ENCODE measurements around the gene UBA6. TPM values are rescaled to one million over a fixed set of nuclear protein-coding genes. Genes with fewer than 3 reads are reported as not detected.

UBA6 gene
- total and polyA plus RNA-seq, 8 donors: 2.0 to 253 (median 11.7) TPM

DNA sequence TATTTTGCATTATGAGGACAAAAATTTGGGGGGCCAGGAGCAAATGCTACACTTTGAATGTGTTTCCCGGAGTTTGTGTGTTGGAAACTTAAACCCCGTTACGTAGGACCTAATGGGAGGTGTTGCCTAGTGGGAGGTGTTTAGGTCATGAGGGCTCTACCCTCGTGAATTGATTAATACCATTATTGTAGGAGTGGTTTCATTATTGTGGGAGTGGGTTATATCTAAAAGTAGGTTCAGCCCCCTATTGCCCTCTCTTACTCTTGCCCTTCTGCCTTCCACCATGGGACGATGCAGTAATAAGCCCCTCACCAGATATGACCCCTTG, 15.5 kb downstream of the UBA6 start:
- Histone ChIP-seq H3K36me3 (peaks cover 4 to 37% (median 17%) of the 10 kb centered on the region in 4 donors), H3K27ac (no peak overlapping the region), H3K27me3 (no peaks in the 10 kb centered on the region), H3K4me3 (no peak overlapping the region), H3K9me3 (no peaks in the 10 kb centered on the region), H3K4me1 (no peaks in the 10 kb centered on the region)
- intact Hi-C loops (cut with DNase I; ENCODE audit: low total_unique reads): no loop called here
- TF ChIP-seq POLR2A (IDR thresholded peaks at IDR 0.05): no peak
- WGBS, 5 donors: 94 to 97% (median 97%) methylated on average over 5 of the region's 5 CpGs
- no peak for DNase-seq

DNA sequence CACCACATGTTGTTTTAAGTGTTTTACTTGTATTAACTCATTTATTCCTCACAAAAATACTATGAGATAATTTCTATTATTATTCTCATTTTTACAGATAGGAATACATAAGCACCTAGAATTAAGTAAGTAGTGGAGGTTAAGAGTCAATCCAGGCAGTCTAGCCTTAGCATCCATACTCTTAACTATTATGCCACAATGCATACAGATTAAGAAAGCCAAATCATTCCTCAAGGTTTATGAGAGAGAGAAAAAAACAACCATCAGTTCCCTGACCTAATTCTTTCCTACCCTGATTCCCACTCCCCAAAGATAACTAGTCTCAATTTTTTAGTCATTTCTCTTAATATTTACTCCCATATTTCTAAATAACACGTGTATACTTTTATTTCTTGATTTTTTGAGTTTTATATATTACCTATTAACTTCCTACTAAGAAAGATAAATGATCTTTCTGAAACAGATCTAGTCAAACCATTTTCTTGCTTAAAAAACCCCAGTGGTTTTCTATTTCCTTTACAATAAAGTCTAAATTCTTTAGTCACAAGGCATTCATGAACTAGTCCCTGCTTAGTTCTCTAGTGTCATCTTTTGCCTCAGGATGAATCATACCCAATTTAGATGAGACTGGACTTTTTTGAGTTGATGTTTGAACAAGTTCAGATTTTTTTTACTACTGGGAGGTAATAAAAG, 16.0 kb downstream of the UBA6 start:
- H3K36me3 ChIP-seq: peaks cover 5 to 40% (median 20%) of the 10 kb centered on the region in 4 donors
- no peak overlapping the region for H3K4me3 ChIP-seq
- no peak for DNase-seq
- intact Hi-C loops (cut with DNase I; ENCODE audit: low total_unique reads): no loop called here
- no peaks in the 10 kb centered on the region for H3K9me3 ChIP-seq
- H3K27ac ChIP-seq: no peak overlapping the region
- 28 to 92% (median 85%) methylated on average over 1 of the region's 1 CpG for WGBS, 5 donors
- TF ChIP-seq POLR2A (IDR thresholded peaks at IDR 0.05) (no peak), POLR2AphosphoS5 (IDR thresholded peaks at IDR 0.05) (no peak), EP300 (IDR thresholded peaks at IDR 0.05) (no peak)
- TF ChIP-seq, protein P1, sequence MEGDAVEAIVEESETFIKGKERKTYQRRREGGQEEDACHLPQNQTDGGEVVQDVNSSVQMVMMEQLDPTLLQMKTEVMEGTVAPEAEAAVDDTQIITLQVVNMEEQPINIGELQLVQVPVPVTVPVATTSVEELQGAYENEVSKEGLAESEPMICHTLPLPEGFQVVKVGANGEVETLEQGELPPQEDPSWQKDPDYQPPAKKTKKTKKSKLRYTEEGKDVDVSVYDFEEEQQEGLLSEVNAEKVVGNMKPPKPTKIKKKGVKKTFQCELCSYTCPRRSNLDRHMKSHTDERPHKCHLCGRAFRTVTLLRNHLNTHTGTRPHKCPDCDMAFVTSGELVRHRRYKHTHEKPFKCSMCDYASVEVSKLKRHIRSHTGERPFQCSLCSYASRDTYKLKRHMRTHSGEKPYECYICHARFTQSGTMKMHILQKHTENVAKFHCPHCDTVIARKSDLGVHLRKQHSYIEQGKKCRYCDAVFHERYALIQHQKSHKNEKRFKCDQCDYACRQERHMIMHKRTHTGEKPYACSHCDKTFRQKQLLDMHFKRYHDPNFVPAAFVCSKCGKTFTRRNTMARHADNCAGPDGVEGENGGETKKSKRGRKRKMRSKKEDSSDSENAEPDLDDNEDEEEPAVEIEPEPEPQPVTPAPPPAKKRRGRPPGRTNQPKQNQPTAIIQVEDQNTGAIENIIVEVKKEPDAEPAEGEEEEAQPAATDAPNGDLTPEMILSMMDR (IDR thresholded peaks at IDR 0.05): no peak
- H3K4me1 ChIP-seq: no peaks in the 10 kb centered on the region
- no peaks in the 10 kb centered on the region for H3K27me3 ChIP-seq

DNA sequence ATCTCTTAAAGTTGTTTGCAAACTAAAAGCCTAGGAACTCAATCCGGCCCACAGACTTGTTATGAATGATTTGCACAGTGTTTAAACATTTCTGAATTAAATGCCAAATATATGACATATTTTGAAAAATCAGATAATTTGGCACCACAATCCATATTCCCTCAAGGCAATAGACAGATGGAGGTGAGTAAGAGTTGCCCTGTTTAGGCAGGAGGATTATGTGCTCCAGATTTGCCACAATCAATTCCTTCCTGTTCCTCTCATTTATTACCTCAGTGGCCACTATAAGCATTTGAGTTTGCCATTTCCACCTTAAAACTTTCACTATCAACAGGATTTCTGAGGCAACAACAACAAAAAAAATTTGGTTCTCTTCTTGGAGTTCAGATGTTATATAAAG, 18.7 kb downstream of the UBA6 start:
- no peak for DNase-seq
- WGBS, 5 donors: 79 to 90% (median 81%) methylated on average over 1 of the region's 1 CpG
- H3K36me3 ChIP-seq: peaks cover 10 to 54% (median 29%) of the 10 kb centered on the region in 4 donors
- no peak overlapping the region for H3K4me3 ChIP-seq
- TF ChIP-seq, protein P1 (IDR thresholded peaks at IDR 0.05): no peak
- TF ChIP-seq POLR2A (IDR thresholded peaks at IDR 0.05) (no peak), EP300 (IDR thresholded peaks at IDR 0.05) (no peak), POLR2AphosphoS5 (IDR thresholded peaks at IDR 0.05) (no peak)
- H3K9me3 ChIP-seq: no peaks in the 10 kb centered on the region
- no peak overlapping the region for H3K27ac ChIP-seq
- intact Hi-C loops (cut with DNase I; ENCODE audit: low total_unique reads): no loop called here
- no peaks in the 10 kb centered on the region for H3K27me3 ChIP-seq
- no peaks in the 10 kb centered on the region for H3K4me1 ChIP-seq

DNA sequence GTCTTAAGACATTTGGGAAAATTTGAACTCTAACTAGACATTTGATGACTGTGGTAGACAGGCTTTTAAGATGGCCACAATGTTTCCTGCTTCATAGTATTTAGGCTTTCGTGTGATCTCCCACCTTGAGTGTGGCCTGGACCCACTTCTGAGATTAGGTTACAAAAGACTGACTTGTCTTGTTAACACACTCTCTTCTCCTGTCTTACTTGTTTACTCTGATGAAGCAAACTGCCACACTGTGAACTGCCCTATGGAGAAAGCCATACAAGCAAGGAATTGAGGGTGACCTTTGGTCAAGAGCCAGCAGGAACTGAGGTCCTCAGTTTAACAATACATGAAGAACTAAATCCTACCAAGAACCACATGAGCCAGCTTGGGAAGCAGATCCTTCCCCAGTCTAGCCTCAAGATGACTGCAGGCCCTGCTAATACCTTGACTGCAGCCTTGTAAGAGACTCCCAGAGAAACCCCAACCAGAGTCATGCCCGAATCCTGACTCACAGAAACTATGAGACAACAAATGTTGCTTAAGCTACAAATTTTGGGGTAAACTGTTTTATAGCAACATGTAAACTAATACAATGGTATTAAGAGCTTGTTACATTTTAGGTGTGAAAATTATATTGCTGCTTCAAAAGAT, 20.3 kb downstream of the UBA6 start:
- TF ChIP-seq POLR2A (IDR thresholded peaks at IDR 0.05) (no peak), EP300 (IDR thresholded peaks at IDR 0.05) (no peak), POLR2AphosphoS5 (IDR thresholded peaks at IDR 0.05) (no peak)
- TF ChIP-seq, protein P1 (IDR thresholded peaks at IDR 0.05): no peak
- Histone ChIP-seq H3K36me3 (peaks cover 22 to 65% (median 42%) of the 10 kb centered on the region in 4 donors), H3K4me1 (no peaks in the 10 kb centered on the region), H3K9me3 (no peaks in the 10 kb centered on the region), H3K27me3 (no peaks in the 10 kb centered on the region), H3K4me3 (no peak overlapping the region), H3K27ac (no peak overlapping the region)
- intact Hi-C loops (cut with DNase I; ENCODE audit: low total_unique reads): no loop called here
- 88 to 97% (median 93%) methylated on average over 2 of the region's 2 CpGs for WGBS, 5 donors
- DNase-seq: no peak

DNA sequence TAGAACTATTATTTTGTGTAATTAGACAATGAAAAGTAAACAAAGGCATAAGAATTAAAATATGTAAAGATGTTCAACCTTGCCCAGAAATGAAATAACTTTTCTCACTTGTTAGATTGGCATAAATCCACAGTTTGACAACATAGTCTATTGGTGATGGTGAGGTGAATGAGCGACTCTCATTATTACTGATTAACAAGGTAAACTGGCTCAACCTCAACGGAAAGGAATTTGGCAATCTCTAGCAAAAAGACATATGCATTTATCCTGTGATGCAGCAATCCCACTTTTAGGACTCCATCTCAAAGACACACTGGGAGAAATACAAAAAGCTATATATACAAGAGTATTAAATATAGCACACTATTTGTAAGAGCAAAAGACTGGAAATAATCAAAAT, 22.3 kb downstream of the UBA6 start:
- 72 to 89% (median 82%) methylated on average over 2 of the region's 2 CpGs for WGBS, 5 donors
- intact Hi-C loops (cut with DNase I; ENCODE audit: low total_unique reads): no loop called here
- Histone ChIP-seq H3K27ac (no peak overlapping the region), H3K4me1 (no peaks in the 10 kb centered on the region), H3K36me3 (peaks cover 25 to 81% (median 61%) of the 10 kb centered on the region in 4 donors), H3K4me3 (no peak overlapping the region), H3K27me3 (no peaks in the 10 kb centered on the region), H3K9me3 (no peaks in the 10 kb centered on the region)
- TF ChIP-seq EP300 (IDR thresholded peaks at IDR 0.05): no peak
- TF ChIP-seq POLR2AphosphoS5 (IDR thresholded peaks at IDR 0.05): no peak
- TF ChIP-seq, protein P1 (IDR thresholded peaks at IDR 0.05): no peak
- TF ChIP-seq POLR2A (IDR thresholded peaks at IDR 0.05): no peak
- no peak for DNase-seq
